ENCODE measurements around the gene IL1RAP.
"Not testable (repeated sequence)": the region's sequence is repeated elsewhere in the genome, so short reads cannot be mapped to it uniquely, and the experiment has no call there.

The IL1RAP gene, protein sequence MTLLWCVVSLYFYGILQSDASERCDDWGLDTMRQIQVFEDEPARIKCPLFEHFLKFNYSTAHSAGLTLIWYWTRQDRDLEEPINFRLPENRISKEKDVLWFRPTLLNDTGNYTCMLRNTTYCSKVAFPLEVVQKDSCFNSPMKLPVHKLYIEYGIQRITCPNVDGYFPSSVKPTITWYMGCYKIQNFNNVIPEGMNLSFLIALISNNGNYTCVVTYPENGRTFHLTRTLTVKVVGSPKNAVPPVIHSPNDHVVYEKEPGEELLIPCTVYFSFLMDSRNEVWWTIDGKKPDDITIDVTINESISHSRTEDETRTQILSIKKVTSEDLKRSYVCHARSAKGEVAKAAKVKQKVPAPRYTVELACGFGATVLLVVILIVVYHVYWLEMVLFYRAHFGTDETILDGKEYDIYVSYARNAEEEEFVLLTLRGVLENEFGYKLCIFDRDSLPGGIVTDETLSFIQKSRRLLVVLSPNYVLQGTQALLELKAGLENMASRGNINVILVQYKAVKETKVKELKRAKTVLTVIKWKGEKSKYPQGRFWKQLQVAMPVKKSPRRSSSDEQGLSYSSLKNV

DNA sequence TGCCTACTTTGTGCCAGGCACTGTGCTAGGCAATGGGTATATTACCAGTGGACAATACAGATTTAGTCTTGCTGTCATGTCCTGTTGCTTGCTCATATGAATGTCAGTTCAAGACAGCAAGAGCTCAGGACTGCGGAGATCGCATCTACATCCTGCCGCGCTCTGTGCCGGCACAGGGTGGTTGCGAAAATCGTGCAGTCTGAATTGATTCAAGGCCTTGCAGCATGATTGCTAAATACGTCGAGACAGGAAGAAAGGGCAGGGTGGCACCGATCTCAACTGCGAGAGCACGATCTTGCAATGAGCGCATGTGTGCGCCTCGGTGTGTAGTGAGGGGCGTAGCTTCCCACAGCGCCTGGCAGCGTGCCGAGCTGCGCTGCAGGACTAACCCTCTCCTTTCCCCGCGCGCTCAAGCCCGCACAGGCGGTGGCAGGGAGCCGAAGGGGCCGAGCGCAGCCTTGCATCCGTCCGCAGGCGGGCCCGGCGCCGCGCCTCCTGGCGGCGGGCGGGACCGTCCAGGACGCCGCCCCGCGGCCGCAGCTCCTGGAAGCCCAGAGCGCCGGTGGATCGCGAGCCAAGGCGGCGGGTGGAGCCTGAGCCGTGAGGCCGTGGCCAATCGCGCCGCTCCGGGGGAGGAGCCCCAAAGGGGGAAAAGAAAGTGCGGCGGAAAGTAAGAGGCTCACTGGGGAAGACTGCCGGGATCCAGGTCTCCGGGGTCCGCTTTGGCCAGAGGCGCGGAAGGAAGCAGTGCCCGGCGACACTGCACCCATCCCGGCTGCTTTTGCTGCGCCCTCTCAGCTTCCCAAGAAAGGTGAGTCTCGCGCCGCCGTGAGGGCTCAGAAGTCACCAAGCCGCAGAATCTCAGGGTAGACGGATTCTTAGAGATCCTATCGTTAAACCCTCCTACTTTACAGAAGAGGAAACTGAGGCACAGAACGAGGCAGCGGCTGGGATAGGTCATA lies at the start of gene IL1RAP:
Gene IL1RAP (plus strand): TSS at position 677 of the 962 bp plus-strand sequence. CDS start 50,205 bp downstream, outside the sequence.
- in situ Hi-C loops (cut with HindIII; ENCODE audit: low sequenced_read_pairs): no loop called here
- H3K4me3 ChIP-seq (ENCODE audit: low read depth, low read length): peak within 1 kb of the TSS; percentile 84
- peak; percentile 92 for DNase-seq (ENCODE audit: low read depth, low spot score)
- TF ChIP-seq, protein P1, sequence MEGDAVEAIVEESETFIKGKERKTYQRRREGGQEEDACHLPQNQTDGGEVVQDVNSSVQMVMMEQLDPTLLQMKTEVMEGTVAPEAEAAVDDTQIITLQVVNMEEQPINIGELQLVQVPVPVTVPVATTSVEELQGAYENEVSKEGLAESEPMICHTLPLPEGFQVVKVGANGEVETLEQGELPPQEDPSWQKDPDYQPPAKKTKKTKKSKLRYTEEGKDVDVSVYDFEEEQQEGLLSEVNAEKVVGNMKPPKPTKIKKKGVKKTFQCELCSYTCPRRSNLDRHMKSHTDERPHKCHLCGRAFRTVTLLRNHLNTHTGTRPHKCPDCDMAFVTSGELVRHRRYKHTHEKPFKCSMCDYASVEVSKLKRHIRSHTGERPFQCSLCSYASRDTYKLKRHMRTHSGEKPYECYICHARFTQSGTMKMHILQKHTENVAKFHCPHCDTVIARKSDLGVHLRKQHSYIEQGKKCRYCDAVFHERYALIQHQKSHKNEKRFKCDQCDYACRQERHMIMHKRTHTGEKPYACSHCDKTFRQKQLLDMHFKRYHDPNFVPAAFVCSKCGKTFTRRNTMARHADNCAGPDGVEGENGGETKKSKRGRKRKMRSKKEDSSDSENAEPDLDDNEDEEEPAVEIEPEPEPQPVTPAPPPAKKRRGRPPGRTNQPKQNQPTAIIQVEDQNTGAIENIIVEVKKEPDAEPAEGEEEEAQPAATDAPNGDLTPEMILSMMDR (IDR thresholded peaks at IDR 0.05; ENCODE audit: low read depth, low read length): peak; percentile 46

DNA sequence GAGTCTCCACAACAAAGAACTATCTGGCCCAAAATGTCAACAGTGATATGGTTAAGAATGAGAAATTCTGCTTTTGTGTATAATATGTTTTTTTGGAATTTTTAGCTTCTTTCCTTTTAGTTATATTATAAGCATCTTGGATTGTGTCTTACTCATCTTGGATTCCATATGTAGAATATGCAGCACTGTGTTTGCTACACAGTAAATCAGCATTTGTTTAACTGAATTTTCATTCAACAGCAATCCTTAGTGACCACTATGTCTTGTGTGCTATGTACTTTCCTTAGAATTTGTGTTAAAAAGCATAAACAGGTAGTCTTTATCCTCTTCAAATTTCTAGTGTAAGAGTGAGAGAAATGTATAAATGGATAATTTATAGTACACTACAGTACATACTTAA lies 46.0 kb upstream of the IL1RAP start:
- in situ Hi-C loops (cut with HindIII; ENCODE audit: low sequenced_read_pairs): no loop called here
- no peak overlapping the region for H3K4me3 ChIP-seq (ENCODE audit: low read depth, low read length)
- TF ChIP-seq, protein P1 (IDR thresholded peaks at IDR 0.05; ENCODE audit: low read depth, low read length): no peak
- no peak for DNase-seq (ENCODE audit: low read depth, low spot score)

DNA sequence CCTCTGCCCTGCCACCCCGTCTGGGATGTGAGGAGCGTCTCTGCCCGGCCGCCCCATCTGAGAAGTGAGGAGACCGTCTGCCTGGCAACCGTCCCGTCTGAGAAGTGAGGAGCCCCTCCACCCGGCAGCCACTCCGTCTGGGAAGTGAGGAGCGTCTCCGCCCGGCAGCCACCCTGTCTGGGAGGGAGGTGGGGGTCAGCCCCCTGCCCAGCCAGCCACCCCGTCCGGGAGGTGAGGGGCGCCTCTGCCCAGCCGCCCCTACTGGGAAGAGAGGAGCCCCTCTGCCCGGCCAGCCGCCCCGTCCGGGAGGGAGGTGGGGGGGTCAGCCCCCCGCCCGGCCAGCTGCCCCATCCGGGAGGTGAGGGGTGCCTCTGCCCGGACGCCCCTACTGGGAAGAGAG lies 40.6 kb upstream of the IL1RAP start:
- DNase-seq (ENCODE audit: low read depth, low spot score); H3K4me3 ChIP-seq (ENCODE audit: low read depth, low read length); in situ Hi-C loops (cut with HindIII; ENCODE audit: low sequenced_read_pairs): not testable (repeated sequence)

DNA sequence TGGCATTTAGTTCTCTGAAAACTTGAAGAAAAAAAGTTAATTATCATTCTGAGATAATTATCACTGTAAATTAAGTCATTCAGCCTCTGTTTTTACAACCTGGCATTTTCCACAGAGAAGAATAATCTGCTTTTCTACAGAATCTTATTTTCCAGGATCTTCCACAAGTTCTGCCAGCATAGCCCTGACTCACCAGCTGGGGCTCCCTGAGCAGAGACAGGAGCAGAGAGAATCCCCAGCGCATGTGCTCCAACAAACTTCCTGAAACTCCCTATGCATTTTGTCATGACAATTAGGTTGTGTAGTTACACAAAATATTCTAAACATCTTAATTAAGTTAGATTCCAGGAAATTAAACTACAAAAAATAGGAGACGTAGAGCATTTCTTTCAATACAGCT lies 32.1 kb upstream of the IL1RAP start:
- H3K4me3 ChIP-seq (ENCODE audit: low read depth, low read length): no peak overlapping the region
- in situ Hi-C loops (cut with HindIII; ENCODE audit: low sequenced_read_pairs): no loop called here
- TF ChIP-seq, protein P1 (IDR thresholded peaks at IDR 0.05; ENCODE audit: low read depth, low read length): no peak
- DNase-seq (ENCODE audit: low read depth, low spot score): no peak

DNA sequence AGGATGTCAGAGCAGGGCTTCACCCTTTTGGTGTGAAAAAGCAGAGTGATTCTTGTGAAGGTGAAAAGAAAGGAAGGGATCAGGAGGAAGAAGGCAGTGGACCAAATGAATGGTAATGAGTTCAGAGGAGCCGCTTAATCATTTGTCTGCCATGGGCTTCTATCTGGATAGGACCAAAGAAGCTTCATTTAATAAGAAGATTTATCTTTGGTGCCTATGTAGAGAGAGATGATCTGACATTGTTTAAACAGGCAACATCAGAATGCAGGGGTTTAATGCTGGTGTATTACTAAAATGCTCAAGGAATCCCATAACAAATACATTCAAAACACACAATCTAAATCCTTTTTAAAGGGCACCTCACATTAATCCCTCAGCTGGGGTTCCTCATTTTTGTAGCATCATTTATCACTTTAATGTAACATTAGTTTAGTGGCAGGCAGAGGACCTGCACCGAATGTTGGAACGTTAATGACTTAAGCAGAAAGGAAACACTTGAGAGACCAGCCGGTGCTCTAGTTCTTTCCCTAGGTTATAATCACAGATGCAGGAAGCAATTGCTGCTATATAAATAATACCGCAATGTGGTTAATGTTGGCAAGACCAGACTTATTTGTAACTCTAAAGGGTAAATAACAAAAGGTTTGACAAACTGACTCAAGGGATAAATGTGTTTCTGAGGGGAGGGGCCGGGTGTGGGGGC lies 27.9 kb upstream of the IL1RAP start:
- peak; percentile 49 for DNase-seq (ENCODE audit: low read depth, low spot score)
- in situ Hi-C loops (cut with HindIII; ENCODE audit: low sequenced_read_pairs): no loop called here
- TF ChIP-seq, protein P1 (IDR thresholded peaks at IDR 0.05; ENCODE audit: low read depth, low read length): no peak
- no peak overlapping the region for H3K4me3 ChIP-seq (ENCODE audit: low read depth, low read length)

DNA sequence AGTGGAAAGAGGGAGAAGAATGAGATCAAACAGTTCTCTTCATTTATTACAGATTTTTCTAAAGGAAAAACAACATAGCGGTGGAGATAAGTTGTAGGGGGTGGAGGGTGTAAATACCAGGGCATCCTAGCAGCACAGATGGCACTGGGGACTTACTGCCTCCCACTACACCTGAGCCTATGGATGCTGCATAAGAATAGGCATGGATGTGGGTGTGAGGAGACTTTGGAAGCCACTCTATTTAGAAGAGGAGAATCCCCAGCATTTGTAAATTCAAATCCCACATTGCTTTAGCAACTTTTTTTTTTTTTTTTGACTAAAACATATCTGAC lies 27.4 kb upstream of the IL1RAP start:
- in situ Hi-C loops (cut with HindIII; ENCODE audit: low sequenced_read_pairs): no loop called here
- DNase-seq (ENCODE audit: low read depth, low spot score): no peak
- H3K4me3 ChIP-seq (ENCODE audit: low read depth, low read length): no peak overlapping the region
- TF ChIP-seq, protein P1 (IDR thresholded peaks at IDR 0.05; ENCODE audit: low read depth, low read length): no peak
